Measurements from ENCODE around the gene TIMM10. TPM values are rescaled to one million over a fixed set of nuclear protein-coding genes. Genes with fewer than 3 reads are reported as not detected.

The TIMM10 gene
- total RNA-seq, 4 donors from 2014 or later: 45.4 to 61.7 (median 49.5) TPM

- no peak for TF ChIP-seq POLR2A (IDR thresholded peaks at IDR 0.05)
- TF ChIP-seq, protein P1, sequence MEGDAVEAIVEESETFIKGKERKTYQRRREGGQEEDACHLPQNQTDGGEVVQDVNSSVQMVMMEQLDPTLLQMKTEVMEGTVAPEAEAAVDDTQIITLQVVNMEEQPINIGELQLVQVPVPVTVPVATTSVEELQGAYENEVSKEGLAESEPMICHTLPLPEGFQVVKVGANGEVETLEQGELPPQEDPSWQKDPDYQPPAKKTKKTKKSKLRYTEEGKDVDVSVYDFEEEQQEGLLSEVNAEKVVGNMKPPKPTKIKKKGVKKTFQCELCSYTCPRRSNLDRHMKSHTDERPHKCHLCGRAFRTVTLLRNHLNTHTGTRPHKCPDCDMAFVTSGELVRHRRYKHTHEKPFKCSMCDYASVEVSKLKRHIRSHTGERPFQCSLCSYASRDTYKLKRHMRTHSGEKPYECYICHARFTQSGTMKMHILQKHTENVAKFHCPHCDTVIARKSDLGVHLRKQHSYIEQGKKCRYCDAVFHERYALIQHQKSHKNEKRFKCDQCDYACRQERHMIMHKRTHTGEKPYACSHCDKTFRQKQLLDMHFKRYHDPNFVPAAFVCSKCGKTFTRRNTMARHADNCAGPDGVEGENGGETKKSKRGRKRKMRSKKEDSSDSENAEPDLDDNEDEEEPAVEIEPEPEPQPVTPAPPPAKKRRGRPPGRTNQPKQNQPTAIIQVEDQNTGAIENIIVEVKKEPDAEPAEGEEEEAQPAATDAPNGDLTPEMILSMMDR (IDR thresholded peaks at IDR 0.05 in 4 of 5, conservative IDR thresholded peaks at IDR 0.05 in 1 of 5): no peak
- H3K27me3 ChIP-seq: no peaks in the 10 kb centered on the region
- H3K36me3 ChIP-seq: peaks cover 0 to 9% of the 10 kb centered on the region in 2 donors
- in situ Hi-C loops (cut with MboI; ENCODE audit: low sequenced_read_pairs in 4 of 4) (loop anchor here in 1 of 4 donors (25.0 kb wide), 1 partner anchor 252 kb away; no protein-coding TSS in a partner anchor), intact Hi-C loops (cut with DNase I; ENCODE audit: low total_unique reads) (loop anchor here (5.0 to 10.0 kb wide), 2 partner anchors 235 to 262 kb away; no protein-coding TSS in a partner anchor)
- no peak overlapping the region for H3K4me3 ChIP-seq
- H3K27ac ChIP-seq: no peak overlapping the region
- DNase-seq (no peak), ATAC-seq (no peak)
- H3K9me3 ChIP-seq: no peaks in the 10 kb centered on the region
- H3K4me1 ChIP-seq: no peaks in the 10 kb centered on the region
Observed at GRCh38 chr11:57560146-57560545, 29.6 kb upstream of the TIMM10 start.

- H3K4me3 ChIP-seq: no peak overlapping the region
- ATAC-seq: no peak
- no peak for DNase-seq
- H3K36me3 ChIP-seq: peaks cover 0 to 28% of the 10 kb centered on the region in 2 donors
- in situ Hi-C loops (cut with MboI; ENCODE audit: low sequenced_read_pairs in 4 of 4) (loop anchor here in 1 of 4 donors (25.0 kb wide), 1 partner anchor 256 kb away; no protein-coding TSS in a partner anchor), intact Hi-C loops (cut with DNase I; ENCODE audit: low total_unique reads) (no loop called here)
- TF ChIP-seq POLR2A (IDR thresholded peaks at IDR 0.05): no peak
- TF ChIP-seq, protein P1 (IDR thresholded peaks at IDR 0.05 in 4 of 5, conservative IDR thresholded peaks at IDR 0.05 in 1 of 5): no peak
- no peaks in the 10 kb centered on the region for H3K27me3 ChIP-seq
- no peak overlapping the region for H3K27ac ChIP-seq
- no peaks in the 10 kb centered on the region for H3K9me3 ChIP-seq
- H3K4me1 ChIP-seq: no peaks in the 10 kb centered on the region
Observed at GRCh38 chr11:57556041-57556440, 25.5 kb upstream of the TIMM10 start.

DNA sequence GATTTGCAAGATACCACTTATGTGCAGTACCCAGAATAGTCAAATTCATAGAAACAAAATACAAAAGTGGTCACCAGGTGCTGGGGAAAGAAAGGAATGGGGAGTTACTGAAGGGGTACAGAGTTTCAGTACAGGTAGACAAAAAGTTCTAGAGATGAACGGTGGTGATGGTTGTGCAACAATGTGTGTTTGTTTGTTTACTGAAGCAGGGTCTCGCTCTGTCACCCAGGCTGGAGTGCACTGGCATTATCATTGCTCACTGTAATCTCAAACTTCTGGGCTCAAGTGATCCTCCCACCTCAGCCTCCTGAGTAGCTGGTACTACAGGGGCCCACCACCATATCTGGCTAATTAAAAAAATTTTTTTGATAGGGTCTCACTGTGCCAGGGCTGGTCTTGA lies 24.8 kb upstream of the TIMM10 start:
- peaks cover 0 to 35% of the 10 kb centered on the region in 2 donors for H3K36me3 ChIP-seq
- no peak overlapping the region for H3K27ac ChIP-seq
- DNase-seq (no peak), ATAC-seq (no peak)
- H3K4me3 ChIP-seq: no peak overlapping the region
- no peaks in the 10 kb centered on the region for H3K4me1 ChIP-seq
- no peak for TF ChIP-seq POLR2A (IDR thresholded peaks at IDR 0.05)
- TF ChIP-seq, protein P1 (IDR thresholded peaks at IDR 0.05 in 4 of 5, conservative IDR thresholded peaks at IDR 0.05 in 1 of 5): no peak
- in situ Hi-C loops (cut with MboI; ENCODE audit: low sequenced_read_pairs in 4 of 4) (loop anchor here in 1 of 4 donors (25.0 kb wide), 1 partner anchor 257 kb away; no protein-coding TSS in a partner anchor), intact Hi-C loops (cut with DNase I; ENCODE audit: low total_unique reads) (no loop called here)
- no peaks in the 10 kb centered on the region for H3K27me3 ChIP-seq
- H3K9me3 ChIP-seq: no peaks in the 10 kb centered on the region

DNA sequence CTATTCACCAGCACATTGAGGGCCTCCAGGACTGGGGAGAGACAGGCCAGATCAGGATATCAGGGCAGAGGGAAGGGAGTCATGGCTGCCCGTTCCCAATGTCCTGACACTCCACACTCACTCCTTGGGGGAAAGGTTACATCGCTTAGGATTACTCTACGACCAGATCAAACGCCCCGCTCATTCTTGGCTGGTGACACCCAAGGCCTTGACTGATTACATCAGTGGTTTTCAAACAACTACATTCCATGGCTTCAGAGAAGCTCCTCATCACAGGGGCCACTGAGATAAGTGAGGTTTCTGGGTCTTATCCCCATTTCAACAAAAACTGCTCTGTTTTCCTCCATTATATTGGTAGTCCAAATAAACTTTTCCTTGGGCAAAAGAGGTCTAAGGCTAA lies 21.9 kb upstream of the TIMM10 start:
- in situ Hi-C loops (cut with MboI; ENCODE audit: low sequenced_read_pairs in 4 of 4): loop anchor here in 1 of 4 donors (25.0 kb wide), 1 partner anchor 260 kb away; no protein-coding TSS in a partner anchor
- Histone ChIP-seq H3K9me3 (no peaks in the 10 kb centered on the region), H3K27me3 (no peaks in the 10 kb centered on the region), H3K4me3 (no peak overlapping the region), H3K4me1 (no peaks in the 10 kb centered on the region), H3K36me3 (peaks cover 0 to 36% of the 10 kb centered on the region in 2 donors), H3K27ac (no peak overlapping the region)
- intact Hi-C loops (cut with DNase I; ENCODE audit: low total_unique reads): no loop called here
- DNase-seq: no peak
- TF ChIP-seq POLR2A (IDR thresholded peaks at IDR 0.05): no peak
- TF ChIP-seq, protein P1 (IDR thresholded peaks at IDR 0.05 in 4 of 5, conservative IDR thresholded peaks at IDR 0.05 in 1 of 5): no peak
- no peak for ATAC-seq

DNA sequence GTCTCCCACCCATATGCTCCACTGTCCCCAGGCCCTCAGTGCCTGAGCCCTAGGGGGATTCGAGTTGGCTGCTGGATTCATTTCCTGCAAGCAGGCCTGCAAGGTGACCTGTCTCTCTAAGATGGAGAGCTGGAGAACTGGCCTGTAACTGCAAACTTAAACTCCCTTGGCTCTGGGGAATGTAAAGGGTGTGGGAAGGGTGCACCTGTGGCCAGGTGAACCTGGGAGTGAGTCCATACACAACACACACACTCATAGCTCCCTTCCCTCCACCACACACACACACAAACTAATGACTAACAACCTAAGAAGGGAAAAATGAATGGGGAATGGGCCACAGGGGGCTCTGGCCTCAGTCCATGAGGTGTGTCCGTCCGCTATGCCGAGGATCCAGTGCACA lies 21.4 kb upstream of the TIMM10 start:
- Histone ChIP-seq H3K9me3 (no peaks in the 10 kb centered on the region), H3K36me3 (peaks cover 0 to 36% of the 10 kb centered on the region in 2 donors), H3K27me3 (no peaks in the 10 kb centered on the region), H3K4me3 (no peak overlapping the region), H3K4me1 (no peaks in the 10 kb centered on the region), H3K27ac (no peak overlapping the region)
- DNase-seq: no peak
- intact Hi-C loops (cut with DNase I; ENCODE audit: low total_unique reads) (no loop called here), in situ Hi-C loops (cut with MboI; ENCODE audit: low sequenced_read_pairs in 4 of 4) (loop anchor here in 1 of 4 donors (25.0 kb wide), 1 partner anchor 260 kb away; no protein-coding TSS in a partner anchor)
- TF ChIP-seq, protein P1 (IDR thresholded peaks at IDR 0.05 in 4 of 5, conservative IDR thresholded peaks at IDR 0.05 in 1 of 5): no peak
- no peak for TF ChIP-seq POLR2A (IDR thresholded peaks at IDR 0.05)
- ATAC-seq: no peak

All from gastrocnemius medialis (tissue), 4 donors.